NCI-H2081 treated with DMSO at 0.1 percent for 48 hours (cell line): ENCODE data around the gene SBF1.

Source experiments
- DNase-seq: peaks from one replicate; lab custom pipeline; 2025; lab: John Stamatoyannopoulos, UW

Gene SBF1

DNA sequence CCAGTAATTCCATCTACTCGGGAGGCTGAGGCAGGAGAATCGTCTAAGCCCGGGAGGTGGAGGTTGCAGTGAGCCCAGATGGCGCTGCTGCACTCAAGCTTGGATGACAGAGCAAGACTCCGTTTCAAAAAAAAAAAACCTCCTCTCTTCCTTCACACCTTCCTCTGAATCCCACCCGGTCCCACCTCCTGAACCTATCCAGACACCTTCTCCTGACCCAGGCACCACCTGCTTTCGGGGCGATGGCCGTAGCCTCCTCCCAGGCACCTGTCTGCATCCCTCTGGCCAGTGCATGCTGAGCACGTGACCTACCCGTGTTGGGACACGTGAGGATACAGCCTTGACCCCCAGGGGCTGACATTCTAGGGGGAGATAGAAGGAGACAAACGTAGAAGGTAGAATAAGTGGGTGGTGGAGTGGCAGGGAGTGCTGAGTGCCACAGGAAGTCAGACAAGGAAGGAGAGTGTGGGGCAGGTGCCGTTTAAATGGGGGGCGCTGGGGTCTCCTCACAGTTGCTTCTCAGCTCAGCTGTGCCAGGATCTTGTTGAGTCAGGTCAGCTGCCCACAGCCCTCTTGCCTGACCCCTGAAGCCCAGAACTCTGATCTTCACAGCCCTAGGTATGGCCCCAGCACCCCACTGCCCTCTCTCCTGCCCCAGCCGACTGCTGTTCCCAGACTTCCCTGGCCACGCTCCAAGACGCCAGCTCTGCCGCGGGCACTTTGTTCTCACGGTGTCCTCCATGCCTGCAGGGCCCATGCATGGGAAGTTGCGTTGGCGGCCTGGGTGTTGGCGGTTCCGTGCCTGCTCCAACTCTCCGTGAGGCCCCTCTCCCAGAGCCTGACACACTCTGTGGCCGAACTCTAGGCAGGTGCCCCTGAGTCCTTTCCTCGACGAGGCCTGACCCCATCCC, 10.6 kb upstream of the SBF1 start:
- DNase-seq: no peak

- no peak for DNase-seq
Observed at GRCh38 chr22:50483977-50484853, 9.4 kb upstream of the SBF1 start.

GRCh38 chr22:50483556-50483955, 8.7 kb upstream of the SBF1 start:
- no peak for DNase-seq

DNA sequence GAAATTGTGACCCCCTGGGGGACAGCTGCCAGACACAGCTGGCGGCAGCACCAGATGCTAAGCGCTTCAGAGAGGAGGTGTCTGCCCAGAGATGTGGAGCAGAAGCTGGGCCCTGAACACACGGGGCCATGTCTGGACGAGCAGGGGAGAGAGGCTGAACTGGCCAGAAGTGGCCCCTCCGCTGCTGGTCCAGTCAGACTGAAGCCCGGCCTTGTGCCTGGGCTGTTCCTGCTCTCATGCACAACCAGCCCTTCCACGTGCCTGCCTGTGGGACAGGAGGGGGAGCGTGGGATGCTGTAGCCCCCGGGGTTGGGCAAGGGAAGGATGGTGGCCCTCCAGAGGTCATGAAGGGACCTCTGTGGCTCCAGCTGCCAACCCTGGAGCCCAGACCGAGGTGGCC, 8.3 kb upstream of the SBF1 start:
- no peak for DNase-seq

GRCh38 chr22:50482107-50483074, 7.6 kb upstream of the SBF1 start:
- DNase-seq: no peak

DNA sequence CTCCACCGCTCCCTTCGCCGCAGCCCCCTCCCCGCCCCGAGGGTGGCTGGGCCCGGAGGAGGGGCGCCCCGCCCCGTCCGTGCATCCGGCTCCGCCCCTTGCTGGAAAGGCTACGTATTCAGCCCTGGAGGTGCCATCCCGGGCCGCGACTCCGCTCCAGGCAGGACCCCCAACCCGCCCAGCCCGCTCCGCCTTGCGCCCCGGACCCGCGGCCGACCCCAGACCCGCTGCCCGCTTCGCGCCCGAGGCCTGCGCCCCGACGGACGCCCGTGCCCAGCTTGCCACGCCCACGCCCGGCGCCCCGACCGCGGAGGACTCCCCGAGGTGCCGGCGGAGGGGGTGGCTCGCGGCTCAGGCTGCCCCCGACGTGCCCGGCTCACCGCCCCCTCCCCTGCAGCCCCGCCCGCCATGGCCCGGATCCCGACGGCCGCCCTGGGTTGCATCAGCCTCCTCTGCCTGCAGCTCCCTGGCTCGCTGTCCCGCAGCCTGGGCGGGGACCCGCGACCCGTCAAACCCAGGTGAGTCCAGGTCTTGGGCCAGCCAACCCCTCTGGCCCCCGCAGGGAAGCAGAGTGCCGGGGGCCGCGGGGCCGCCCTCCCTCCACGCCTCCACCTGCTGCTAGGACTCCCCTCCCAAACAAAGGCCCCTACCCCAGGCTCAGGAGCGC, 6.7 kb upstream of the SBF1 start, which contains the start of gene ADM2:
TSS of gene ADM2 (plus strand) at position 104 of the 667 bp plus-strand sequence. CDS start at position 409, 305 bp downstream.
- no peak for DNase-seq

DNA sequence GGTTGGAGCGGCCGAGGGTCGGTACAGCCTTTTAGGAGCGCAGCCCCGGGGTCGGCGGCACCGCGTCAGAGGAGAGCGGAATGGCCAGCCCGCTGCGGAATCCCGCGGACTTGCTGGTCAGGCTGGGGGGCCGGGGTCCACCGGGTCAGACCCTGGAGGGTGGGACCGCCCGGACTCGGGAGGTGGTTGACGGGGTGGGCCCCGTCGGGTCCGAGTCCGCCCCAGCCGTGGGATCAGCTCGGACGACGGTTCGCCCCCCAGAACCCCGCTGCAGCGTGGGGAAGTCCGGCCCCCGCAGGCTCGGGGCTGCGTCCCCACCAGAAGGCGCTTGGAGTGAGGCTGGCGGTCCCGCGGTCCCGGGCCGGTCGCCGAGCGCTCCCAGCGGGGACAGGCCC, 6.2 kb upstream of the SBF1 start:
- no peak for DNase-seq

- no peak for DNase-seq
Observed at GRCh38 chr22:50479721-50480120, 4.9 kb upstream of the SBF1 start.

- DNase-seq: no peak
Observed at GRCh38 chr22:50477923-50478322, 3.1 kb upstream of the SBF1 start.

DNA sequence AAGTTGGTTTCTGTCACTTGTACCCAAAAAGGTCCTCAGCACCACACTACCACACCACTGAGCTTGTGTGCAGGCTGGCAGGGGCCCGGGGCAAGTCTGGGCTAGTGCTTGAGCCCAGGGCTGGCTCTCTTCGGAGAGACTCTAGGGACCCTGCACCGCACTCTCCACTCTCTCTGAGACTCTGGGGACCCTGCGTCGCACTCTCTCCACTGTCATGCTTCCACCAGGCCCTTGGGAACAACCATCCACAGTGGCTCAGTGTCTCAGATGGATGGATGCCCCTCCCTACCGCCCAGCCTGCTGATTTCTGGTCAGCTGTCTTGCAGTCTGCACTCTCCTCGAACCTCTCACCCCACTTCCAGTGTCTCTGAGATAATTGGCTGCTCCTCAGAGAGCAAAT, 2.0 kb upstream of the SBF1 start:
- no peak for DNase-seq

DNA sequence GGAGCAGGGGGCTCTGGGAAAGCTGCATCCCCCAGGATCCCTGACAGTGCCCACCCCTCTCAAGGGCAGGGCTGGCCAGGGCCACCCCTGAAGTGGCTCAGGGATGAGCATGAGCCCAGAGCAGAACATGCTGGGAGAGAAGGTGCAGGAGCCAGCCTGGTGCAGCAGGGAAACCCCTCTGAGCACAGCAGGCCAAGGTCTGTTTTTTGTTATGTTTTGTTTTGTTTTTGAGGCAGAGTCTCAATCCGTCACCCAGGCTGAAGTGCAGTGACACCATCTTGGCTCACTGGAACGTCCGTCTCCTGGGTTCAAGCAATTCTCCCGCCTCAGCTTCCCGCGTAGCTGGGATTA, 792 bp upstream of the SBF1 start:
- DNase-seq: no peak

DNA sequence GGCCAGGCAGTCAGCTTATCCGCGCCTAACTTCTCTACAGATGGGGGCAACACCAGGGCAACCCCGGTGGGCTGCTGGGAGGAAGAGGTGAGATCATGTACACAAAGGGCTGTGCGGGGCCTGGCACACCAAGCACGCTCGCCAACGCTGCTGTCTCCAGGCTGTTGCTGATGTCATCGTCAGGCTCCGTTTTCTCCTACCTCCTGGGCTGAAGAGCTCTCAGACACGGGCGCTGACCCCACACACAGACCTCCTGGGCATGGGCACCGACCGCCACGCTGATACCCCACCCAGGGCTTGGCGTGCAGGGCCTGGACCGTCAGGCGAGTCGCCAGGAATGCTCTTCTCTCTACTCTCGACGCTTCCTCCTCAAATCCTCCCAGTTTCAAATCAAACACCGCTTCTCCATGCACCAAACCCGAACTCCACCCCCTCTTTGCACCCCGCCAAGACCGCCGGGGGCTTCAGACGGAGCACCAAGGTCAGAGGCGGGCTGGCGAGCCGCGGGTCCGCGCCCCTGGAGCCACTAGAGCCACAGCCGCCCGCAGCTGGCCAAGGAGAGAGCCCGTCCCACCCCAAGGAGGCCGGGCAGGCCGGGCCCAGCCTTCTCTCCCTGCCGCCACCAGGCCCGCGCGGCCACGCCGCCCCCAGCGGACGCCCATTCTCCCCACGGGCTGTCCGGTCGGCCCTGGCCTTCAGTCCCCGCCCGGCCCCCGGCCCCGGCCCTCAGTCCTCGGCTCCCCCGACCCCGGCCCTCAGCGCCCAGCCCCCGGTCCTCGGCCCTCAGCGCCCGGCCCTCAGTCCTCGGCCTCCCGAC, 772 bp downstream of the SBF1 start:
- no peak for DNase-seq

GRCh38 chr22:50473088-50473487, 1.7 kb downstream of the SBF1 start:
- DNase-seq: no peak

- DNase-seq: no peak
Observed at GRCh38 chr22:50471962-50472361, 2.9 kb downstream of the SBF1 start.

DNA sequence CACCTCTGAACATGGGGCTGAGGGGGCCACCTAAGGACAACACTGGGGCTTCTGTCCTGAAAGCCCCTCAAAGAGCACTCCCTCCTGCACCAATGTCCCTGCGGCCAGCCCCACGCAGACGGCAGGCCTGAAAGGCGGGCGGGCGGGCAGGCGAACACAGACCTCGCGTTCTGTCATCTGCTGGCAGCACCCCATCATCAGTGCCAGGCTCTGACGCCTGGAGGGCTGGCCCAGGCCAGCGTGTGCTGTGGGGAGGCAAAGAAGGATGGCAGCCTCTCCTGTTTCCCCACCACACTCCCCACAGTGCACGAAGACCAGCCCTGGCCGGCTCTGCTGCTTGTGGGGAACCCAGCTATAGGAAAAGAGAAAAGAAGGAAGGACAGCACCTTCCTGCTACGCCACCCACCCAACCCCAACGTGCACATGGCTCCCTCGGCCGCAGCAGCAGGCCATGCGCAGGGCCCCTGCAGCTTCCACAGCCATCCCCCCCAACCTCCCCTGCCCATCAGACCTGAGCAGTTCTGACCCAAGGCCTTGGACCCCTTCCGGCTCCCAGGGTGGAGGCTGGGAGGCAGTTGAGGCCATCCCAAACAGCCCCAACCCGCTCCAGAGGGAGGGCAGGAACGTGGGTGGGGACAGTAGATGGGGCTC, 3.5 kb downstream of the SBF1 start:
- no peak for DNase-seq

DNA sequence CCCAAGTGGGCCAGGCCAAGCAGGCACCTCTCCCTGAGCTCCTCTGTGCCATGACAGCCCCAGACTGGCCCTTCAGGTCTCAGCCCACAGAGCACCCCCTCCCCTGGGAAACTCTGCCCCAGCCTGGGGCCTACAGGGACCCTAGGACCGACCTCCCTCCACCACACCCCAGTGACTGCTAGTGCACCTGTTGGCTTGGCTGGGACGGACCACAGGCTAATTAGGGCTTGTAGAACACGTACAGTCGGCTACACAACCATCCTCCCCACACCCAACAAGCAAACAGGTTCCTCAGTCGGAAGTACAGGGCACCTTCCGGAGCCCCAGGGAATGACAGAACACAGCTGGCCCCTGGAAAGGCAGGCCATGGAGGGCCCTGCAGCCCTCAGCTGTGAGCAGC, 4.3 kb downstream of the SBF1 start:
- DNase-seq: no peak

DNA sequence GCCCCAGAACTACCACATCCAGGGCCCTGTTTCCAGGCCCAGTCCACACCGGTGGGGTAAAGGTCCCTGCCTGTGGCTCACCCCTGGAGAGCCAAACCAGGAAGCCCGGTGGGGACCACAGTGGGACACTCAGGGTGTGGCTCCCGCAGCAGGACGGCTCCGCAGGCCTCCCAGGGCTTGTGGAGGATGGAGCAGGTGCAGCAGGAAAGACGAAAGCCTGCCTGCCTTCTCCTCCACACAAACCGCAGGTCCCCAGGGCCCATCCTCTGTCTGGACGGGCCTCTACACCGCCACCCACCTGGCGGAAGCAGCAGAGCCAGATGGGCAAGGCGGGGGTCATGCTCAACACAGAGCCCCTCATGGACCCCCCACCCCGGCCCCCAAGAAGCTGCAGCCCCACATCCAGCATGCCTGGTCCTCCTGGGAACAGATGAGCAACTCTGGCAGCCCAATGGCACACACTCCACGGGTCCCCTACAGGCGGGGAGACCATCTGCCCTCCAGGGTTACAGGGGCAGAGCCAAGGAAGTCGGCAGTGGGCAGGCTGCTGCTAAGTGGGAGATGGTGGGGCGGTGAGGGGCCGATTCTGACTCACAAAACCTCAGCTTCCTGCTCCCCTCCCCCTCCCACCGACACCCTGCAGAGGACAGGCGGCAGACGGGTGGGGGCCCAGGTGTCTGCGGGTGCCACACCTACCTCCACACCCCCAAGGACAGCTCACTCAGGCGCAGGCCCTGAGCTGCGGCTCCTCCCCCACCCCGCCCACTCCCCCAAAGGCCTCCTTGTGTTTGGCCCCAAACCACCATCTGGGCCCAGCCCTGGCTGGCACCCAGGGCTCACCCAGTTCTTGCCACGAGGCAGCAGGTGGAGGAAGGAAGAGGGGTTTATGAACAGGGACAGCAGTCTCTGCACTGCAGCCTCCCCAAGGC, 5.2 kb downstream of the SBF1 start:
- no peak for DNase-seq

DNA sequence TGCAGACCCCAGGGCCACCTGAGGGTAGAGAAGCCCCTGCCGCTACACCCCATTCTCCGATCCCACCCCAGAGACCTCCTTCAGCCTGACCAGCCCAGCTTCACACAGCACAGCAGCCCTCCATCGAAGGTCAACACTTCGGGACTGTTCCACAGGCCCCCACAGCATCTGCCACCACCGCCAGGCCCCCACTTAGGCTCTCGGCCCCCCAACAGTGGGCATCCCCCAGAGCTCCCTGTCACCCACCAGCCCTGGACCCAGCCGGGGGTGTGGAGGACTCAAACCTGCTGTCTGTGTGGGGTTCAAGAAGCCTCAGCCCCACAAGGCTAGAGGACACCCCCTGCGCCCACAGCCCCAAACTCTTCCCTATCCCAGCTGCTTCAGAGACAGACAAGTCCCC, 6.2 kb downstream of the SBF1 start:
- no peak for DNase-seq
